ENCODE measurements around the gene BRF1. TPM values are rescaled to one million over a fixed set of nuclear protein-coding genes. Genes with fewer than 3 reads are reported as not detected.

Gene BRF1
- total and polyA plus RNA-seq, 2 of the 8 experiments (the other 6 are each of a cell fraction or from before 2014, with no cell fraction given), result 7.7 to 18.3 TPM

- Histone ChIP-seq H4K20me1 (replicated peaks in 1 of 2; ENCODE audit: control insufficient read depth in 1 of 2, insufficient read depth in 2 of 2, low read length in 2 of 2) (peaks cover 7 to 25% of the 10 kb centered on the region in 2 experiments), H3K23me2 (ENCODE audit: low read depth, low read length) (peaks cover 7% of the 10 kb centered on the region; the same call in 1 of the 2 replicates), H2BK20ac (ENCODE audit: low read length) (no peak overlapping the region), H3K79me2 (ENCODE audit: control insufficient read depth in 1 of 2, insufficient read depth in 2 of 2, low read length in 2 of 2) (peaks cover 7 to 52% of the 10 kb centered on the region in 2 experiments; a peak in 3 of 4 replicates), H3K4ac (replicated peaks; ENCODE audit: insufficient read length, low read depth, low read length) (no peak overlapping the region), H3K4me2 (ENCODE audit: insufficient read depth in 1 of 2, low read depth in 2 of 2, low read length in 2 of 2) (no peak overlapping the region; a peak in 1 of 4 replicates), H3K4me3 (ENCODE audit: extremely low read depth in 1 of 4, insufficient read depth in 2 of 4, low read depth in 3 of 4, low read length in 4 of 4) (no peak overlapping the region), H4K91ac (replicated peaks; ENCODE audit: insufficient read length, low read length) (no peak overlapping the region), H3K27ac (ENCODE audit: low read depth, low read length) (no peak overlapping the region), H3K79me1 (ENCODE audit: low read depth, low read length) (peaks cover 20% of the 10 kb centered on the region), H3K9ac (replicated peaks in 1 of 4; ENCODE audit: extremely low read depth in 1 of 4, low read depth in 3 of 4, low read length in 3 of 4) (no peak overlapping the region), H2BK5ac (ENCODE audit: low read depth, low read length) (no peak overlapping the region), H4K5ac (ENCODE audit: insufficient read length, low read depth, low read length) (no peak overlapping the region), H3K18ac (ENCODE audit: extremely low read depth, low read length) (no peak overlapping the region), H2BK15ac (ENCODE audit: low read length) (no peak overlapping the region), H2BK120ac (replicated peaks; ENCODE audit: low read depth, low read length) (no peak overlapping the region), H2AK5ac (ENCODE audit: low read depth, low read length) (no peak overlapping the region), H3K9me3 (ENCODE audit: insufficient read depth in 2 of 2, low read depth in 1 of 2, low read length in 1 of 2) (no peaks in the 10 kb centered on the region), H2AFZ (ENCODE audit: low read length) (no peak overlapping the region), H3K36me3 (ENCODE audit: control insufficient read depth in 2 of 4, insufficient read depth in 4 of 4, low read length in 3 of 4) (no peaks in the 10 kb centered on the region), H2BK12ac (ENCODE audit: low read depth, low read length) (no peak overlapping the region), H3K14ac (ENCODE audit: insufficient read length) (no peak overlapping the region), H3K56ac (replicated peaks; ENCODE audit: insufficient read length, low read depth, low read length) (no peak overlapping the region), H4K8ac (ENCODE audit: extremely low read depth, insufficient read depth, low read length) (no peak overlapping the region), H3K23ac (ENCODE audit: insufficient read length) (no peak overlapping the region), H3K27me3 (replicated peaks in 1 of 4; ENCODE audit: control insufficient read depth in 3 of 4, extremely low read depth in 1 of 4, insufficient read depth in 3 of 4, low read length in 3 of 4) (peaks cover 0 to 4% (median 0%) of the 10 kb centered on the region in 4 experiments; a peak in 1 of 7 replicates), H3K4me1 (replicated peaks in 1 of 4; ENCODE audit: control insufficient read depth in 3 of 4, insufficient read depth in 4 of 4, low read length in 3 of 4) (peaks cover 0 to 15% (median 9%) of the 10 kb centered on the region in 4 experiments; a peak in 6 of 7 replicates)
- DNase-seq (ENCODE audit: low read depth in 1 of 2, low spot score in 2 of 2) (no peak), FAIRE-seq (no peak)
- CTCF ChIA-PET (ENCODE audit: partially characterized antibody), result interaction anchor here (0.6 to 1.1 kb wide), 3 partner anchors 9 to 110 kb away, joined by 3 to 4 read pairs (median 4); no protein-coding TSS in a partner anchor
- 93 to 100% methylated on average over 1 to 10 of the region's 10 CpGs for WGBS, 2 experiments (ENCODE audit: extremely low coverage in 1 of 2, insufficient coverage in 1 of 2, insufficient read length in 1 of 2, insufficient replicate concordance in 2 of 2, low coverage in 1 of 2, low lambda C conversion rate in 2 of 2, missing lambda C conversion rate in 1 of 2)
- POLR2A ChIA-PET (ENCODE audit: partially characterized antibody), result interaction anchor here (0.5 to 1.5 kb wide), 2 partner anchors 12 to 157 kb away, joined by 3 to 4 read pairs; no protein-coding TSS in a partner anchor
- no peak for TF ChIP-seq SIRT6 (IDR thresholded peaks at IDR 0.05; ENCODE audit: low read length)
- no peak for TF ChIP-seq YY1 (IDR thresholded peaks at IDR 0.05; ENCODE audit: low read depth, low read length)
Observed at GRCh38 chr14:105316577-105316941, 15.8 kb upstream of the BRF1 start.
